A549 (cell line): Measurements from ENCODE around the gene SCN5A. TPM values are rescaled to one million over a fixed set of nuclear protein-coding genes. Genes with fewer than 3 reads are reported as not detected.

ENCODE experiments used
- ATAC-seq, 2 experiments: fragments of 200-7000 bp in 1 of 2; fragments of >200 bp in 1 of 2; cut with Nextera tagmentation in 1 of 2; cut with Tn5 transposase in 1 of 2; 3 replicates each; pipeline versions ENCODE4 v1.8.0 to v1.9.1; 2018 to 2020; ENCODE audit warnings: mild to moderate bottlenecking in 1 of 2, moderate library complexity in 1 of 2
- CTCF ChIA-PET: fragments of 300-600 bp; sonication (Branson Sonifier 250); formaldehyde crosslinking; extraction: SDS; loops from one replicate; lab custom pipeline; 2021; ENCODE audit warnings: antibody characterized with exemption, inconsistent platforms; lab: Yijun Ruan, JAX
- POLR2A ChIA-PET: fragments of 350-600 bp; formaldehyde crosslinking; extraction: SDS; loops from one replicate; lab custom pipeline; 2021; ENCODE audit warnings: antibody characterized with exemption, inconsistent platforms; lab: Yijun Ruan, JAX
- DNase-seq, 2 experiments: peaks; one replicate each; pipeline versions ENCODE4 v3.0.0 to v3.0.0-alpha.2; 2011 to 2016; ENCODE audit warnings: low read depth in 1 of 2, low spot score in 1 of 2
- FAIRE-seq: peaks from 2 replicates; lab custom pipeline; 2011; peaks lifted over from hg19 to GRCh38; lab: Jason Lieb, UNC
- H3K27ac ChIP-seq, 2 experiments: fragments of >200 bp; sonication (Bioruptor Twin); formaldehyde crosslinking; 3 replicates each; pipeline ENCODE4 v1.5.1; 2016 to 2017
- H3K4me1 ChIP-seq: fragments of >200 bp; sonication (Bioruptor Twin); formaldehyde crosslinking; 3 replicates; pipeline ENCODE4 v1.6.1; 2016
- H3K4me2 ChIP-seq: fragments of >200 bp; sonication (Bioruptor Twin); formaldehyde crosslinking; 3 replicates; pipeline ENCODE4 v1.6.1; 2016
- H3K4me3 ChIP-seq: fragments of >200 bp; sonication (Bioruptor Twin); formaldehyde crosslinking; 3 replicates; pipeline ENCODE4 v1.5.1; 2016
- H3K9me3 ChIP-seq: fragments of >200 bp; sonication (Bioruptor Twin); formaldehyde crosslinking; 3 replicates; pipeline ENCODE4 v1.6.1; 2016
- CBX2 ChIP-seq: fragments of 200-600 bp; sonication (generic); IDR thresholded peaks from 2 replicates; pipeline ENCODE4 v1.6.1; 2016; ENCODE audit warnings: low read depth, mild to moderate bottlenecking, borderline replicate concordance
- CBX8 ChIP-seq: fragments of 200-600 bp; sonication (generic); IDR thresholded peaks from 2 replicates; pipeline ENCODE4 v1.6.1; 2016
- CEBPB ChIP-seq, 2 experiments: fragments of >200 bp in 1 of 2; sonication (Bioruptor Twin) in 1 of 2; formaldehyde crosslinking in 1 of 2; IDR thresholded peaks; 2 replicates each; pipeline ENCODE4 v1.6.1; 2012 to 2016
- CTCF ChIP-seq: fragments of >200 bp; sonication (Bioruptor Twin); formaldehyde crosslinking; IDR thresholded peaks from 3 replicates; pipeline ENCODE4 v1.5.1; 2016
- E2F6 ChIP-seq: IDR thresholded peaks from 2 replicates; pipeline ENCODE4 v1.6.1; 2012; ENCODE audit warnings: low read depth, borderline replicate concordance
- EHF ChIP-seq: fragments of 250-450 bp; sonication (Bioruptor Pico); IDR thresholded peaks from 2 replicates; pipeline ENCODE4 v1.5.0; 2020; ENCODE audit warnings: mild to moderate bottlenecking
- FOSB ChIP-seq: fragments of 250-450 bp; sonication (Bioruptor Pico); IDR thresholded peaks from 2 replicates; pipeline ENCODE4 v1.5.0; 2020; ENCODE audit warnings: mild to moderate bottlenecking, moderate library complexity
- KDM1A ChIP-seq: fragments of 200-600 bp; sonication (generic); IDR thresholded peaks from 2 replicates; pipeline ENCODE4 v1.6.1; 2016; ENCODE audit warnings: low read depth, mild to moderate bottlenecking
- KDM5A ChIP-seq: fragments of 200-600 bp; sonication (generic); IDR thresholded peaks from 2 replicates; pipeline ENCODE4 v1.6.1; 2016; ENCODE audit warnings: antibody characterized with exemption, mild to moderate bottlenecking
- NPAS2 ChIP-seq: fragments of 250-450 bp; sonication (Bioruptor Pico); IDR thresholded peaks from 2 replicates; pipeline ENCODE4 v1.8.0; 2022; ENCODE audit warnings: mild to moderate bottlenecking, moderate library complexity, borderline replicate concordance
- PHF8 ChIP-seq: fragments of 200-600 bp; sonication (generic); IDR thresholded peaks from 2 replicates; pipeline ENCODE4 v1.6.1; 2016; ENCODE audit warnings: low read depth, mild to moderate bottlenecking, antibody characterized with exemption, moderate library complexity, borderline replicate concordance
- POLR2A ChIP-seq: IDR thresholded peaks from 2 replicates; pipeline ENCODE4 v1.6.1; 2012; ENCODE audit warnings: mild to moderate bottlenecking, low read length
- RFX5 ChIP-seq: fragments of 450-650 bp; IDR thresholded peaks from 2 replicates; pipeline ENCODE4 v1.7.1; 2014; ENCODE audit warnings: antibody characterized with exemption, mild to moderate bottlenecking, moderate library complexity
- SMC3 ChIP-seq: fragments of >200 bp; sonication (Bioruptor Twin); formaldehyde crosslinking; IDR thresholded peaks from 3 replicates; pipeline ENCODE4 v1.6.1; 2018; ENCODE audit warnings: inconsistent platforms
- SREBF2 ChIP-seq: fragments of 450-650 bp; IDR thresholded peaks from 2 replicates; pipeline ENCODE4 v1.6.1; 2014; ENCODE audit warnings: mild to moderate bottlenecking, moderate library complexity
- TP53 ChIP-seq: fragments of 250-450 bp; sonication (Bioruptor Pico); IDR thresholded peaks from 2 replicates; pipeline ENCODE4 v1.5.0; 2021; ENCODE audit warnings: mild to moderate bottlenecking, moderate library complexity
- USF2 ChIP-seq: fragments of 450-650 bp; IDR thresholded peaks from 2 replicates; pipeline ENCODE4 v1.6.1; 2014; ENCODE audit warnings: antibody characterized with exemption
- WGBS: methylation state at CpG from one replicate; pipeline ENCODE4 v1.1.6; 2017; ENCODE audit errors: missing lambda C conversion rate; 5-methylcytosine and 5-hydroxymethylcytosine counted together
- polyA plus RNA-seq, 4 experiments: library from polyadenylated mRNA; depleted of rRNA in 3 of 4; stranded (reverse); fragments of >200 nt; fragmentation: RNase III in 1 of 4; extraction: RNeasy Plus Mini Kit Qiagen cat#74134 plus additional on column Dnase treatment in 1 of 4; gene quantifications; 2 replicates in 3 of 4; 3 replicates in 1 of 4; pipeline ENCODE4 v1.2.3, GENCODE V29; 2011 to 2017
- TF ChIP-seq, protein P1 (sequence below): fragments of 150-350 bp; IDR thresholded peaks from 2 replicates; pipeline ENCODE4 v1.6.1; 2014; ENCODE audit warnings: low read depth, mild to moderate bottlenecking, low read length

SCN5A gene
- polyA plus RNA-seq, 2 of the 4 experiments (the other 2 are of a cell fraction), result 0.09 to 0.19 TPM

GRCh38 chr3:38622336-38622735, 27.2 kb downstream of the SCN5A start:
- no peak overlapping the region for H3K4me2 ChIP-seq
- H3K4me3 ChIP-seq, result no peak overlapping the region
- 59% methylated on average over 10 of the region's 10 CpGs for WGBS
- FAIRE-seq, result no peak
- TF ChIP-seq TP53 (CRISPR knock-in tag) (no peak), CBX2 (no peak), CTCF (no peak), FOSB (CRISPR knock-in tag) (no peak), CBX8 (no peak), USF2 (no peak), POLR2A (no peak), KDM5A (no peak)
- TF ChIP-seq, protein P1, sequence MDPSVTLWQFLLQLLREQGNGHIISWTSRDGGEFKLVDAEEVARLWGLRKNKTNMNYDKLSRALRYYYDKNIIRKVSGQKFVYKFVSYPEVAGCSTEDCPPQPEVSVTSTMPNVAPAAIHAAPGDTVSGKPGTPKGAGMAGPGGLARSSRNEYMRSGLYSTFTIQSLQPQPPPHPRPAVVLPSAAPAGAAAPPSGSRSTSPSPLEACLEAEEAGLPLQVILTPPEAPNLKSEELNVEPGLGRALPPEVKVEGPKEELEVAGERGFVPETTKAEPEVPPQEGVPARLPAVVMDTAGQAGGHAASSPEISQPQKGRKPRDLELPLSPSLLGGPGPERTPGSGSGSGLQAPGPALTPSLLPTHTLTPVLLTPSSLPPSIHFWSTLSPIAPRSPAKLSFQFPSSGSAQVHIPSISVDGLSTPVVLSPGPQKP, result no peak
- no peak for DNase-seq
- no peaks in the 10 kb centered on the region for H3K4me1 ChIP-seq
- no peaks in the 10 kb centered on the region for H3K9me3 ChIP-seq
- ChIA-PET POLR2A (no interaction called here), CTCF (interaction anchor here (1.2 to 1.8 kb wide), 4 partner anchors 9 to 102 kb away, joined by 3 to 4 read pairs (median 3); no protein-coding TSS in a partner anchor)
- ATAC-seq, result no peak
- no peak overlapping the region for H3K27ac ChIP-seq

GRCh38 chr3:38620236-38620635, 29.3 kb downstream of the SCN5A start:
- Histone ChIP-seq H3K27ac (no peak overlapping the region), H3K4me3 (no peak overlapping the region), H3K4me1 (no peaks in the 10 kb centered on the region), H3K9me3 (no peaks in the 10 kb centered on the region), H3K4me2 (no peak overlapping the region)
- no peak for ATAC-seq
- no peak for DNase-seq
- no peak for TF ChIP-seq SMC3
- TF ChIP-seq PHF8, result no peak
- TF ChIP-seq EHF (CRISPR knock-in tag), result no peak
- TF ChIP-seq CBX8, result no peak
- 32% methylated on average over 5 of the region's 5 CpGs for WGBS
- FAIRE-seq, result no peak
- CTCF ChIA-PET, result no interaction called here
- POLR2A ChIA-PET, result no interaction called here

GRCh38 chr3:38618343-38618742, 31.1 kb downstream of the SCN5A start:
- TF ChIP-seq CBX8, result no peak
- no peak for TF ChIP-seq RFX5
- TF ChIP-seq E2F6, result no peak
- TF ChIP-seq SREBF2, result no peak
- no peaks in the 10 kb centered on the region for H3K9me3 ChIP-seq
- WGBS, result 59% methylated on average over 5 of the region's 5 CpGs
- H3K4me2 ChIP-seq, result no peak overlapping the region
- H3K4me3 ChIP-seq, result no peak overlapping the region
- ATAC-seq (no peak), FAIRE-seq (no peak), DNase-seq (no peak)
- H3K4me1 ChIP-seq, result no peaks in the 10 kb centered on the region
- ChIA-PET POLR2A (no interaction called here), CTCF (interaction anchor here (1.0 kb wide), 1 partner anchor 33 kb away, joined by 3 read pairs; no protein-coding TSS in a partner anchor)
- H3K27ac ChIP-seq, result no peak overlapping the region

DNA sequence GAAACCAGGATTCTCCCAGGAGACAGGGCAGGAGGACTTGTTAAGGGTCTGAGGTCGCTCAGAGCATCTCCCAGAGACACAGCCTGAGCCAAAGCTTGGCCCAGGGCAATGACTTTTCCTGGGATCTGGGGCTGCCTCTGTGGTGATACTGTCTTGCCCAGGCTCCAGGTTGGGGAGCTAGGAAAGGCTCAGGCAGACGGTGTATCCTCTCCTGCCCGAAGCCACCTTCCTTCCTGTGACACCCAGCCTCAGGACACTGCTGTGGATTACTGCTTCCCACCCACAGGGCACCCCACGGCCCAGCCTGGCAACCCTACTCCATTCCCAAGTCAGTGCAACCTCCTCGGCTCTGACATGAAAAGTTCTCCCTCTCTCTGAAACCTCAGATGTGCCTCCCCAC, 31.9 kb downstream of the SCN5A start:
- no peak for TF ChIP-seq KDM1A
- no peak for TF ChIP-seq NPAS2 (CRISPR knock-in tag)
- TF ChIP-seq CEBPB (IDR thresholded peaks at IDR 0.05), result no peak
- H3K27ac ChIP-seq, result no peak overlapping the region
- 15% methylated on average over 5 of the region's 5 CpGs for whole genome bisulfite sequencing
- ATAC-seq (no peak; a peak in 1 of 6 replicates), FAIRE-seq (no peak), DNase-seq (no peak)
- no peak overlapping the region for H3K4me2 ChIP-seq
- ChIA-PET POLR2A (no interaction called here), CTCF (interaction anchor here (0.7 to 1.0 kb wide), 2 partner anchors 34 to 38 kb away, joined by 3 read pairs; no protein-coding TSS in a partner anchor)
- no peaks in the 10 kb centered on the region for H3K9me3 ChIP-seq
- H3K4me3 ChIP-seq, result no peak overlapping the region
- H3K4me1 ChIP-seq, result no peaks in the 10 kb centered on the region
